ENCODE results near the gene PTPRD.

- TF ChIP-seq EZH2 (IDR thresholded peaks at IDR 0.05) (no peak), POLR2AphosphoS5 (IDR thresholded peaks at IDR 0.05; ENCODE audit: borderline replicate concordance, low read depth, low read length) (no peak), FOXP2 (optimal IDR thresholded peaks at IDR 0.05; ENCODE audit: control extremely low read depth, extremely low read length, insufficient read depth) (no peak)
Measured at GRCh38 chr9:9574080-9574479, 1038.7 kb downstream of the PTPRD start.
